NB4 (cell line): Measurements from ENCODE around the gene FAM53B.

Experiments
- DNase-seq: peaks from one replicate; pipeline ENCODE4 v3.0.0; 2010; ENCODE audit warnings: low read depth
- H3K4me3 ChIP-seq: one replicate; pipeline ENCODE4 v1.5.1; 2011; ENCODE audit warnings: mild to moderate bottlenecking, low read depth, low read length, moderate library complexity
- CTCF ChIP-seq: IDR thresholded peaks from one replicate; pipeline ENCODE4 v1.5.1; 2012; ENCODE audit warnings: low read depth, low read length
- MAX ChIP-seq: IDR thresholded peaks from 2 replicates; pipeline ENCODE4 v1.6.1; 2011; ENCODE audit warnings: low read depth, low read length
- MYC ChIP-seq: IDR thresholded peaks from 2 replicates; pipeline ENCODE4 v1.6.1; 2011; ENCODE audit warnings: low read depth, low read length
- POLR2A ChIP-seq: IDR thresholded peaks from 2 replicates; pipeline ENCODE4 v1.6.1; 2011; ENCODE audit warnings: mild to moderate bottlenecking; ENCODE audit not compliant: insufficient read length; ENCODE audit errors: extremely low read depth

The FAM53B gene

GRCh38 chr10:124732931-124733570 lies 11.1 kb downstream of the FAM53B start:
- no peak for TF ChIP-seq MAX
- no peak for TF ChIP-seq POLR2A
- TF ChIP-seq MYC, result no peak
- no peak for TF ChIP-seq CTCF
- DNase-seq, result no peak
- H3K4me3 ChIP-seq, result no peak overlapping the region

- no peak overlapping the region for H3K4me3 ChIP-seq
- TF ChIP-seq POLR2A, result no peak
- TF ChIP-seq CTCF, result no peak
- TF ChIP-seq MAX, result no peak
- no peak for TF ChIP-seq MYC
- DNase-seq, result no peak
Observed at GRCh38 chr10:124731551-124731950, 12.6 kb downstream of the FAM53B start.

GRCh38 chr10:124730790-124731189 lies 13.4 kb downstream of the FAM53B start:
- TF ChIP-seq POLR2A (no peak), MAX (no peak), CTCF (no peak), MYC (no peak)
- H3K4me3 ChIP-seq, result no peak overlapping the region
- DNase-seq, result no peak

GRCh38 chr10:124728830-124729661 lies 15.1 kb downstream of the FAM53B start:
- H3K4me3 ChIP-seq, result no peak overlapping the region
- TF ChIP-seq CTCF, result no peak
- 0 out of 2 replicates have a peak, but pooled peaks have one; percentile 18 for TF ChIP-seq MYC
- peak; percentile 40 for DNase-seq

- peak; percentile 42 for DNase-seq
- no peak overlapping the region for H3K4me3 ChIP-seq
- no peak for TF ChIP-seq MAX
- TF ChIP-seq CTCF, result no peak
- no peak for TF ChIP-seq POLR2A
- TF ChIP-seq MYC, result no peak
Observed at GRCh38 chr10:124728071-124728829, 15.9 kb downstream of the FAM53B start.
